ENCODE data around the gene PDE4B. TPM values are rescaled to one million over a fixed set of nuclear protein-coding genes. Genes with fewer than 3 reads are reported as not detected.

The PDE4B gene
- total and polyA plus RNA-seq, 7 experiments from 2014 or later, result 43.5 to 99.2 (median 46.7) TPM

GRCh38 chr1:65991694-65992093 lies 199.0 kb downstream of the PDE4B start:
- H3K27ac Mint-ChIP-seq, result no peak overlapping the region
- DNase-seq (no peak), ATAC-seq (no peak)
- POLR2A ChIA-PET, result no interaction called here
- intact Hi-C loops (cut with micrococcal nuclease), result no loop called here
- CTCF ChIA-PET, result no interaction called here
- Histone ChIP-seq H3K36me3 (ENCODE audit: control insufficient read depth in 2 of 3, insufficient read depth in 3 of 3, low read length in 3 of 3) (no peaks in the 10 kb centered on the region), H3K9me3 (ENCODE audit: control insufficient read depth in 2 of 3, low read length in 3 of 3) (no peaks in the 10 kb centered on the region), H3K27me3 (ENCODE audit: control insufficient read depth in 2 of 2, insufficient read depth in 2 of 2, low read length in 2 of 2) (no peaks in the 10 kb centered on the region), H3K4me1 (ENCODE audit: control insufficient read depth in 2 of 2, insufficient read depth in 2 of 2, low read length in 2 of 2) (no peaks in the 10 kb centered on the region), H3K27ac (ENCODE audit: low read depth, low read length) (no peak overlapping the region), H3K4me3 (ENCODE audit: low read length) (no peak overlapping the region)
- peaks cover 0 to 3% (median 0%) of the 10 kb centered on the region in 11 donors for H3K9me3 Mint-ChIP-seq
- peaks cover 9 to 42% (median 21%) of the 10 kb centered on the region in 5 donors for H3K27me3 Mint-ChIP-seq
- H3K4me3 Mint-ChIP-seq, result no peak overlapping the region
- H3K36me3 Mint-ChIP-seq, result no peaks in the 10 kb centered on the region
- H3K4me1 Mint-ChIP-seq, result no peaks in the 10 kb centered on the region

GRCh38 chr1:65992165-65992821 lies 199.6 kb downstream of the PDE4B start:
- Histone ChIP-seq H3K36me3 (ENCODE audit: control insufficient read depth in 2 of 3, insufficient read depth in 3 of 3, low read length in 3 of 3) (no peaks in the 10 kb centered on the region), H3K27ac (ENCODE audit: low read depth, low read length) (no peak overlapping the region), H3K4me1 (ENCODE audit: control insufficient read depth in 2 of 2, insufficient read depth in 2 of 2, low read length in 2 of 2) (no peaks in the 10 kb centered on the region), H3K27me3 (ENCODE audit: control insufficient read depth in 2 of 2, insufficient read depth in 2 of 2, low read length in 2 of 2) (no peaks in the 10 kb centered on the region), H3K4me3 (ENCODE audit: low read length) (no peak overlapping the region), H3K9me3 (ENCODE audit: control insufficient read depth in 2 of 3, low read length in 3 of 3) (no peaks in the 10 kb centered on the region)
- DNase-seq (no peak), ATAC-seq (no peak)
- H3K9me3 Mint-ChIP-seq, result peaks cover 0 to 3% (median 0%) of the 10 kb centered on the region in 11 donors
- ChIA-PET POLR2A (no interaction called here), CTCF (no interaction called here)
- H3K36me3 Mint-ChIP-seq, result no peaks in the 10 kb centered on the region
- intact Hi-C loops (cut with micrococcal nuclease), result no loop called here
- peaks cover 7 to 43% (median 18%) of the 10 kb centered on the region in 5 donors for H3K27me3 Mint-ChIP-seq
- H3K4me1 Mint-ChIP-seq, result no peaks in the 10 kb centered on the region
- H3K4me3 Mint-ChIP-seq, result no peak overlapping the region
- H3K27ac Mint-ChIP-seq, result no peak overlapping the region

GRCh38 chr1:65992831-65993271 lies 200.2 kb downstream of the PDE4B start:
- H3K4me3 ChIP-seq (ENCODE audit: low read length), result no peak overlapping the region
- intact Hi-C loops (cut with micrococcal nuclease), result no loop called here
- no peaks in the 10 kb centered on the region for H3K27me3 ChIP-seq (ENCODE audit: control insufficient read depth in 2 of 2, insufficient read depth in 2 of 2, low read length in 2 of 2)
- H3K9me3 ChIP-seq (ENCODE audit: control insufficient read depth in 2 of 3, low read length in 3 of 3), result no peaks in the 10 kb centered on the region
- Mint-ChIP-seq H3K9me3 (peaks cover 0 to 3% (median 0%) of the 10 kb centered on the region in 11 donors), H3K27me3 (peaks cover 7 to 43% (median 23%) of the 10 kb centered on the region in 5 donors), H3K27ac (no peak overlapping the region), H3K36me3 (no peaks in the 10 kb centered on the region), H3K4me3 (no peak overlapping the region), H3K4me1 (no peaks in the 10 kb centered on the region)
- ATAC-seq, result no peak
- ChIA-PET POLR2A (no interaction called here), CTCF (interaction anchor here (0.6 kb wide), 1 partner anchor 777 kb away, joined by 5 read pairs; no protein-coding TSS in a partner anchor)
- no peaks in the 10 kb centered on the region for H3K36me3 ChIP-seq (ENCODE audit: control insufficient read depth in 2 of 3, insufficient read depth in 3 of 3, low read length in 3 of 3)
- DNase-seq, result no peak
- no peaks in the 10 kb centered on the region for H3K4me1 ChIP-seq (ENCODE audit: control insufficient read depth in 2 of 2, insufficient read depth in 2 of 2, low read length in 2 of 2)
- H3K27ac ChIP-seq (ENCODE audit: low read depth, low read length), result no peak overlapping the region

GRCh38 chr1:65994223-65994622 lies 201.5 kb downstream of the PDE4B start:
- Mint-ChIP-seq H3K27me3 (peaks cover 10 to 45% (median 29%) of the 10 kb centered on the region in 5 donors), H3K9me3 (no peaks in the 10 kb centered on the region), H3K27ac (no peak overlapping the region), H3K4me3 (no peak overlapping the region), H3K4me1 (peaks cover 0 to 2% (median 0%) of the 10 kb centered on the region in 7 donors), H3K36me3 (no peaks in the 10 kb centered on the region)
- H3K4me1 ChIP-seq (ENCODE audit: control insufficient read depth in 2 of 2, insufficient read depth in 2 of 2, low read length in 2 of 2), result no peaks in the 10 kb centered on the region
- DNase-seq (no peak), ATAC-seq (no peak)
- ChIA-PET CTCF (no interaction called here), POLR2A (no interaction called here)
- no peaks in the 10 kb centered on the region for H3K27me3 ChIP-seq (ENCODE audit: control insufficient read depth in 2 of 2, insufficient read depth in 2 of 2, low read length in 2 of 2)
- H3K4me3 ChIP-seq (ENCODE audit: low read length), result no peak overlapping the region
- H3K9me3 ChIP-seq (ENCODE audit: control insufficient read depth in 2 of 3, low read length in 3 of 3), result no peaks in the 10 kb centered on the region
- H3K36me3 ChIP-seq (ENCODE audit: control insufficient read depth in 2 of 3, insufficient read depth in 3 of 3, low read length in 3 of 3), result no peaks in the 10 kb centered on the region
- intact Hi-C loops (cut with micrococcal nuclease), result no loop called here
- H3K27ac ChIP-seq (ENCODE audit: low read depth, low read length), result no peak overlapping the region

GRCh38 chr1:65995336-65995735 lies 202.6 kb downstream of the PDE4B start:
- peaks cover 0 to 6% (median 0%) of the 10 kb centered on the region in 7 donors for H3K4me1 Mint-ChIP-seq
- no peak overlapping the region for H3K27ac ChIP-seq (ENCODE audit: low read depth, low read length)
- H3K4me3 ChIP-seq (ENCODE audit: low read length), result no peak overlapping the region
- no peaks in the 10 kb centered on the region for H3K9me3 Mint-ChIP-seq
- ATAC-seq, result no peak
- peaks cover 7 to 45% (median 32%) of the 10 kb centered on the region in 5 donors for H3K27me3 Mint-ChIP-seq
- intact Hi-C loops (cut with micrococcal nuclease), result no loop called here
- no peak overlapping the region for H3K4me3 Mint-ChIP-seq
- no peaks in the 10 kb centered on the region for H3K27me3 ChIP-seq (ENCODE audit: control insufficient read depth in 2 of 2, insufficient read depth in 2 of 2, low read length in 2 of 2)
- H3K4me1 ChIP-seq (ENCODE audit: control insufficient read depth in 2 of 2, insufficient read depth in 2 of 2, low read length in 2 of 2), result no peaks in the 10 kb centered on the region
- POLR2A ChIA-PET, result no interaction called here
- DNase-seq, result no peak
- no peak overlapping the region for H3K27ac Mint-ChIP-seq
- no peaks in the 10 kb centered on the region for H3K9me3 ChIP-seq (ENCODE audit: control insufficient read depth in 2 of 3, low read length in 3 of 3)
- no peaks in the 10 kb centered on the region for H3K36me3 Mint-ChIP-seq
- CTCF ChIA-PET, result no interaction called here
- no peaks in the 10 kb centered on the region for H3K36me3 ChIP-seq (ENCODE audit: control insufficient read depth in 2 of 3, insufficient read depth in 3 of 3, low read length in 3 of 3)

- no peak overlapping the region for H3K4me3 ChIP-seq (ENCODE audit: low read length)
- H3K4me1 ChIP-seq (ENCODE audit: control insufficient read depth in 2 of 2, insufficient read depth in 2 of 2, low read length in 2 of 2), result no peaks in the 10 kb centered on the region
- no peaks in the 10 kb centered on the region for H3K9me3 ChIP-seq (ENCODE audit: control insufficient read depth in 2 of 3, low read length in 3 of 3)
- ChIA-PET CTCF (no interaction called here), POLR2A (no interaction called here)
- no peaks in the 10 kb centered on the region for H3K36me3 Mint-ChIP-seq
- H3K4me3 Mint-ChIP-seq, result no peak overlapping the region
- H3K4me1 Mint-ChIP-seq, result peaks cover 0 to 6% (median 0%) of the 10 kb centered on the region in 7 donors
- no peak overlapping the region for H3K27ac ChIP-seq (ENCODE audit: low read depth, low read length)
- no peak overlapping the region for H3K27ac Mint-ChIP-seq
- no peaks in the 10 kb centered on the region for H3K36me3 ChIP-seq (ENCODE audit: control insufficient read depth in 2 of 3, insufficient read depth in 3 of 3, low read length in 3 of 3)
- intact Hi-C loops (cut with micrococcal nuclease), result no loop called here
- no peaks in the 10 kb centered on the region for H3K9me3 Mint-ChIP-seq
- DNase-seq (no peak), ATAC-seq (no peak)
- H3K27me3 ChIP-seq (ENCODE audit: control insufficient read depth in 2 of 2, insufficient read depth in 2 of 2, low read length in 2 of 2), result no peaks in the 10 kb centered on the region
- peaks cover 7 to 47% (median 32%) of the 10 kb centered on the region in 5 donors for H3K27me3 Mint-ChIP-seq
Measured at GRCh38 chr1:65995928-65996327, 203.2 kb downstream of the PDE4B start.

GRCh38 chr1:65997693-65998092 lies 205.0 kb downstream of the PDE4B start:
- Histone ChIP-seq H3K27me3 (ENCODE audit: control insufficient read depth in 2 of 2, insufficient read depth in 2 of 2, low read length in 2 of 2) (no peaks in the 10 kb centered on the region), H3K4me3 (ENCODE audit: low read length) (no peak overlapping the region), H3K36me3 (ENCODE audit: control insufficient read depth in 2 of 3, insufficient read depth in 3 of 3, low read length in 3 of 3) (no peaks in the 10 kb centered on the region), H3K27ac (ENCODE audit: low read depth, low read length) (no peak overlapping the region), H3K9me3 (ENCODE audit: control insufficient read depth in 2 of 3, low read length in 3 of 3) (no peaks in the 10 kb centered on the region), H3K4me1 (ENCODE audit: control insufficient read depth in 2 of 2, insufficient read depth in 2 of 2, low read length in 2 of 2) (no peaks in the 10 kb centered on the region)
- H3K9me3 Mint-ChIP-seq, result no peaks in the 10 kb centered on the region
- no peak overlapping the region for H3K27ac Mint-ChIP-seq
- no peak overlapping the region for H3K4me3 Mint-ChIP-seq
- no peaks in the 10 kb centered on the region for H3K36me3 Mint-ChIP-seq
- POLR2A ChIA-PET, result no interaction called here
- DNase-seq (no peak), ATAC-seq (no peak)
- H3K27me3 Mint-ChIP-seq, result peaks cover 3 to 33% (median 32%) of the 10 kb centered on the region in 5 donors
- CTCF ChIA-PET, result interaction anchor here (1.6 kb wide), 1 partner anchor 449 kb away, joined by 4 read pairs; no protein-coding TSS in a partner anchor
- H3K4me1 Mint-ChIP-seq, result peaks cover 0 to 6% (median 0%) of the 10 kb centered on the region in 7 donors
- intact Hi-C loops (cut with micrococcal nuclease), result no loop called here
